Testis (tissue), 2 donors: Measurements from ENCODE around the gene GRIP1.

Experiments
- POLR2A ChIP-seq: fragments of 450-650 bp; IDR thresholded peaks from one replicate; pipeline ENCODE4 v1.6.1; 2017; ENCODE audit warnings: antibody characterized with exemption, mild to moderate bottlenecking, moderate library complexity
- TF ChIP-seq, protein P1 (sequence below), 3 experiments: fragments of 450-650 bp in 2 of 3; fragments of 200-600 bp in 1 of 3; sonication (generic) in 1 of 3; IDR thresholded peaks; one replicate each; pipeline ENCODE4 v1.5.1; 2016 to 2019; ENCODE audit warnings: antibody characterized with exemption in 3 of 3, mild to moderate bottlenecking in 2 of 3, moderate library complexity in 1 of 3

DNA sequence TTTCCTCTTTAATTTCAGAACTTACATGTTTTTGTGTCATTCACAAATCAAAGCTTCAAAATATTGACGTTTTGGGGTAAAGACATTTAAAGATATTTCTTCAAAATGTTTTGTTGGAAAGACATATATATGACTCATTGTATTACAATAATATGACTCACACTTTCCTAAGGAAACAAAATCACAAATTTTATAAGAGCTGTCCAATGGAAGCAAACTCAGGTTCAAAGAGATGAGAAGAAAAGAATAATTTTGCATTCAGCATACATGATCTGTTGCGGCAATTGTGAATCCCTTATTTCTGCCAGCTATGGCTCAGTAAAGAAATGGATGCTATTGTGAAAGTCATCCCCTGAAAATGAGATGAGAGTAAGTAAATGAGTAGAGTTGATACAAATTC lies 82.7 kb downstream of the GRIP1 start:
- TF ChIP-seq, protein P1, sequence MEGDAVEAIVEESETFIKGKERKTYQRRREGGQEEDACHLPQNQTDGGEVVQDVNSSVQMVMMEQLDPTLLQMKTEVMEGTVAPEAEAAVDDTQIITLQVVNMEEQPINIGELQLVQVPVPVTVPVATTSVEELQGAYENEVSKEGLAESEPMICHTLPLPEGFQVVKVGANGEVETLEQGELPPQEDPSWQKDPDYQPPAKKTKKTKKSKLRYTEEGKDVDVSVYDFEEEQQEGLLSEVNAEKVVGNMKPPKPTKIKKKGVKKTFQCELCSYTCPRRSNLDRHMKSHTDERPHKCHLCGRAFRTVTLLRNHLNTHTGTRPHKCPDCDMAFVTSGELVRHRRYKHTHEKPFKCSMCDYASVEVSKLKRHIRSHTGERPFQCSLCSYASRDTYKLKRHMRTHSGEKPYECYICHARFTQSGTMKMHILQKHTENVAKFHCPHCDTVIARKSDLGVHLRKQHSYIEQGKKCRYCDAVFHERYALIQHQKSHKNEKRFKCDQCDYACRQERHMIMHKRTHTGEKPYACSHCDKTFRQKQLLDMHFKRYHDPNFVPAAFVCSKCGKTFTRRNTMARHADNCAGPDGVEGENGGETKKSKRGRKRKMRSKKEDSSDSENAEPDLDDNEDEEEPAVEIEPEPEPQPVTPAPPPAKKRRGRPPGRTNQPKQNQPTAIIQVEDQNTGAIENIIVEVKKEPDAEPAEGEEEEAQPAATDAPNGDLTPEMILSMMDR (IDR thresholded peaks at IDR 0.05), result no peak
- no peak for TF ChIP-seq POLR2A
